NAMALWA (cell line): ENCODE results near the gene RTN1.

Source experiments
- DNase-seq: peaks from one replicate; pipeline ENCODE4 v3.0.0-alpha.2; 2015; ENCODE audit warnings: low spot score

RTN1 gene

GRCh38 chr14:59849411-59850130, 21.0 kb downstream of the RTN1 start:
- DNase-seq, result no peak

- DNase-seq, result no peak
Measured at GRCh38 chr14:59848671-59849070, 21.9 kb downstream of the RTN1 start.

- no peak for DNase-seq
Measured at GRCh38 chr14:59847711-59848110, 22.9 kb downstream of the RTN1 start.

- DNase-seq, result no peak
Measured at GRCh38 chr14:59846595-59846994, 24.0 kb downstream of the RTN1 start.

- no peak for DNase-seq
Measured at GRCh38 chr14:59845245-59845644, 25.3 kb downstream of the RTN1 start.

- no peak for DNase-seq
Measured at GRCh38 chr14:59844186-59844812, 26.3 kb downstream of the RTN1 start.

- no peak for DNase-seq
Measured at GRCh38 chr14:59836116-59836515, 34.5 kb downstream of the RTN1 start.

- DNase-seq, result no peak
Measured at GRCh38 chr14:59832653-59833294, 37.8 kb downstream of the RTN1 start.

GRCh38 chr14:59831121-59831730, 39.4 kb downstream of the RTN1 start:
- DNase-seq, result no peak

GRCh38 chr14:59830338-59830734, 40.2 kb downstream of the RTN1 start:
- DNase-seq, result no peak

GRCh38 chr14:59829469-59830337, 40.9 kb downstream of the RTN1 start:
- no peak for DNase-seq

GRCh38 chr14:59828276-59828675, 42.3 kb downstream of the RTN1 start:
- no peak for DNase-seq

GRCh38 chr14:59827401-59827800, 43.2 kb downstream of the RTN1 start:
- no peak for DNase-seq

GRCh38 chr14:59826150-59826549, 44.4 kb downstream of the RTN1 start:
- no peak for DNase-seq

GRCh38 chr14:59823179-59823578, 47.4 kb downstream of the RTN1 start:
- DNase-seq, result no peak

GRCh38 chr14:59819446-59820088, 51.0 kb downstream of the RTN1 start:
- DNase-seq, result no peak

GRCh38 chr14:59816941-59817340, 53.6 kb downstream of the RTN1 start:
- no peak for DNase-seq

GRCh38 chr14:59814988-59815387, 55.6 kb downstream of the RTN1 start:
- no peak for DNase-seq

GRCh38 chr14:59811815-59812214, 58.8 kb downstream of the RTN1 start:
- no peak for DNase-seq

GRCh38 chr14:59811073-59811472, 59.5 kb downstream of the RTN1 start:
- DNase-seq, result no peak

GRCh38 chr14:59803052-59803540, 67.5 kb downstream of the RTN1 start:
- no peak for DNase-seq
